Gastroesophageal sphincter (tissue), 4 donors: ENCODE data around the gene CELF2. TPM values are rescaled to one million over a fixed set of nuclear protein-coding genes. Genes with fewer than 3 reads are reported as not detected.

Experiments used
- ATAC-seq: fragments of 150-250 bp; one replicate; pipeline ENCODE4 v1.9.1; 2016; ENCODE audit warnings: mild to moderate bottlenecking, moderate library complexity
- H3K27ac ChIP-seq, 4 donors: fragments of 200-600 bp; sonication (generic) in 3 of 4; 1 replicate in 3 of 4; 2 replicates in 1 of 4; pipeline ENCODE4 v1.5.1; 2016 to 2019
- H3K27me3 ChIP-seq: fragments of 200-600 bp; sonication (generic); one replicate; pipeline ENCODE4 v1.5.1; 2019
- H3K36me3 ChIP-seq, 2 donors: fragments of 200-600 bp; sonication (generic); one replicate each; pipeline ENCODE4 v1.5.1; 2019; ENCODE audit warnings: control low read depth in 1 of 2
- H3K4me1 ChIP-seq, 3 donors: fragments of 200-600 bp; sonication (generic); 1 replicate in 2 of 3; 2 replicates in 1 of 3; pipeline ENCODE4 v1.5.1; 2016 to 2019; ENCODE audit warnings: control low read depth in 2 of 3
- H3K4me3 ChIP-seq, 2 donors: fragments of 200-600 bp; sonication (generic); one replicate each; pipeline ENCODE4 v1.5.1; 2019; ENCODE audit warnings: mild to moderate bottlenecking in 1 of 2, moderate library complexity in 1 of 2
- H3K9me3 ChIP-seq, 3 donors: fragments of 200-600 bp; sonication (generic); one replicate each; pipeline ENCODE4 v1.5.1; 2017 to 2019; ENCODE audit warnings: control low read depth in 2 of 3
- EP300 ChIP-seq: sonication (generic); formaldehyde crosslinking; IDR thresholded peaks from one replicate; pipeline ENCODE4 v1.6.1; 2017; ENCODE audit warnings: antibody characterized with exemption, mild to moderate bottlenecking
- POLR2A ChIP-seq, 2 donors: fragments of 450-650 bp; IDR thresholded peaks; one replicate each; pipeline ENCODE4 v1.6.1; 2017; ENCODE audit warnings: antibody characterized with exemption in 2 of 2, mild to moderate bottlenecking in 2 of 2, moderate library complexity in 1 of 2
- POLR2AphosphoS5 ChIP-seq: sonication (generic); formaldehyde crosslinking; IDR thresholded peaks from one replicate; pipeline ENCODE4 v1.6.1; 2017; ENCODE audit warnings: antibody characterized with exemption
- WGBS, 2 donors: methylation state at CpG; one replicate each; pipeline ENCODE4 v1.1.5; 2018; ENCODE audit warnings: low coverage in 1 of 2; 5-methylcytosine and 5-hydroxymethylcytosine counted together
- total RNA-seq, 4 donors: library from RNA; depleted of rRNA; stranded (reverse); fragments of >200 nt; gene quantifications; one replicate each; pipeline ENCODE4 v1.1.0, GENCODE V29; 2016
- TF ChIP-seq, protein P1 (sequence below), 4 experiments: fragments of 200-600 bp in 2 of 4; fragments of 450-650 bp in 2 of 4; sonication (generic) in 1 of 4; IDR thresholded peaks; one replicate each; pipeline ENCODE4 v1.5.1; 2017 to 2019; ENCODE audit warnings: antibody characterized with exemption in 4 of 4, mild to moderate bottlenecking in 2 of 4, moderate library complexity in 2 of 4

The CELF2 gene
- total RNA-seq, 4 donors from 2014 or later, result 82.4 to 122 (median 110) TPM

DNA sequence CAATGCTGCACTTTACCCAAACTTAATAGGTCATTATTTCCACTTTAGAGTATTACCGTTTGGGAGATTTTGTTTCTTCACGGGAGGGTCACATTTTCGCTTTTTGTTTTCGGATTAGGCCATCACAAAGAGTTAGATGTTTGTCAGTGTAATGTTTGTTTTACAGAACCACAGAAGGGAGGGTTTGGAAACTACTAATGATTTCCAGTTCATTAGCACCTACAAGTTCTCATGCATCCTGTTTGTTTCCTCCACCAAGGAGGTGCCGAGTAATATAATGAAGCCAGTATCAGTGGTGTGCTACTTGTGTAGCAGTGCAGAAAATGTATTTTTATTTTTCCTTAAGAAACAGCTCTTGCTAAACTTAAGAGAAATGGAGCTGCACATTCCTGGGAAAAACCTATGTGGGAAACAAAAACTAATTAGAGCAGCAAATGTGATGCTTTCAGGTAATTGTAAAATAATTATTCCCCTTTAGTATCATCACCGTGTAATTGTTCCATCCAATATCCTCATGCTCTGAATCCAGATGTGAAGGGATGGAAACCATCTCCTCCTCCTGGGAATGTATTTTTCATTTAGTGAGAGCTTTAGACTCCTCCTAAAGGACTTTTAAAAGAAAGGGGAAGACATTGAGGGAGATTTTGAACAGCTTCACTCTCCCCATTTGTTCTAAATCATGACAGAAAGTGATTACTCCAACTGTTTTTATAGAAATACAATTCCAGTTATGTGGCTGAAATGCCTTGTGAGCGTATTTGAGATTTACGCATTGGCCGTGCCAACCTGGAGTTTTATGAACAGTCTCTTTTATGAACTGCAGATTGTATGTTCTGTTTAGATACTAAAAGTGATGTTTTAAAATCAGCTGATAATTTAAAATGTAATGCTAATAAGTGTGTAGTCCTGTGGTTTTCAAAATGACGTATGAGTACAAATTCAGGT lies 5.6 kb downstream of the CELF2 start:
- TF ChIP-seq, protein P1, sequence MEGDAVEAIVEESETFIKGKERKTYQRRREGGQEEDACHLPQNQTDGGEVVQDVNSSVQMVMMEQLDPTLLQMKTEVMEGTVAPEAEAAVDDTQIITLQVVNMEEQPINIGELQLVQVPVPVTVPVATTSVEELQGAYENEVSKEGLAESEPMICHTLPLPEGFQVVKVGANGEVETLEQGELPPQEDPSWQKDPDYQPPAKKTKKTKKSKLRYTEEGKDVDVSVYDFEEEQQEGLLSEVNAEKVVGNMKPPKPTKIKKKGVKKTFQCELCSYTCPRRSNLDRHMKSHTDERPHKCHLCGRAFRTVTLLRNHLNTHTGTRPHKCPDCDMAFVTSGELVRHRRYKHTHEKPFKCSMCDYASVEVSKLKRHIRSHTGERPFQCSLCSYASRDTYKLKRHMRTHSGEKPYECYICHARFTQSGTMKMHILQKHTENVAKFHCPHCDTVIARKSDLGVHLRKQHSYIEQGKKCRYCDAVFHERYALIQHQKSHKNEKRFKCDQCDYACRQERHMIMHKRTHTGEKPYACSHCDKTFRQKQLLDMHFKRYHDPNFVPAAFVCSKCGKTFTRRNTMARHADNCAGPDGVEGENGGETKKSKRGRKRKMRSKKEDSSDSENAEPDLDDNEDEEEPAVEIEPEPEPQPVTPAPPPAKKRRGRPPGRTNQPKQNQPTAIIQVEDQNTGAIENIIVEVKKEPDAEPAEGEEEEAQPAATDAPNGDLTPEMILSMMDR (IDR thresholded peaks at IDR 0.05), result no peak
- TF ChIP-seq POLR2AphosphoS5, result no peak
- no peak for TF ChIP-seq EP300
- TF ChIP-seq POLR2A (IDR thresholded peaks at IDR 0.05), result no peak
- Histone ChIP-seq H3K27ac (no peak overlapping the region), H3K27me3 (no peaks in the 10 kb centered on the region), H3K36me3 (no peaks in the 10 kb centered on the region), H3K4me3 (no peak overlapping the region), H3K4me1 (peaks cover 0 to 40% (median 9%) of the 10 kb centered on the region in 3 donors), H3K9me3 (no peaks in the 10 kb centered on the region)
- ATAC-seq, result no peak
- WGBS, 2 donors, result 83 to 93% methylated on average over 9 to 10 of the region's 10 CpGs

DNA sequence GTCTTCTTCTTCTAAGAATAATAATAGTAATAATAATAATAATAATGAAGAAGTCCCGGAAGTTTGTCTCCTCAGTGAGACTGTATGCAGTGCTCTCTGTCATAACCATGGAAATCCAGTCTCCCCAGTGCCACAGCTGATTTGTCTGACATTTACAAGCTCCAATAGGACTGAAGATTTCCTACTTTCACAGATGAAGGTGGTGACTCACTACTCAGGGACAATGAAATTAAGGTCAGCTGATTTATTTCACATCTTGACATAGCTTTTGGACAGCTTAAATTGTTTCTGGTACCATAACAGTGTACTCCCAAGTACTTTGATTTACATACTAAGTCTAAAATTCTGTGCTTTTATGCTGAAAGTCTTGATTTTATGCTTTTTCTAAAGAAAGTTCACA lies 6.9 kb downstream of the CELF2 start:
- WGBS, 2 donors, result 80 to 86% methylated on average over 1 of the region's 1 CpG
- Histone ChIP-seq H3K4me1 (peaks cover 0 to 37% (median 7%) of the 10 kb centered on the region in 3 donors), H3K27me3 (no peaks in the 10 kb centered on the region), H3K27ac (no peak overlapping the region), H3K36me3 (no peaks in the 10 kb centered on the region), H3K4me3 (no peak overlapping the region), H3K9me3 (no peaks in the 10 kb centered on the region)
- TF ChIP-seq POLR2AphosphoS5, result peak; percentile 12
- TF ChIP-seq EP300, result no peak
- peak; percentile 82 for ATAC-seq

DNA sequence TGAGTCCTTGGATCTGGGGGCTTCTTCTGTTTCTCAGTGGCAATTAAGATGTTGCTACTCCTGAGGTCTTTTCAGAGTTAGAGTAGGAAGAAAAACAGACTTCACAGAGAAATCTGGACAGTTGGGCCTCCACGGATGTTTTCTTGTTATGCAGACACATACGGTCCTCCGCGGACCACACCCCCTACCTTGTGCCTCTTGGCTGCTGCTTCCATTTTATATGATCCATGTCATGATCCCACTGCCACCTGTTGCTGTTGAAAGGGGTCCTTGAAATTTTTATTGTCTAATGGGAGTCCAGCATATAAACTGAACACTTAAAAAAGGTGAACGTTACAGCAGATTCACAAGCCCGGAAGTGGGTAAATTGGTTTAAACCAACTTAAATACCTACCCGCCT lies 8.3 kb downstream of the CELF2 start:
- ATAC-seq, result no peak
- Histone ChIP-seq H3K4me1 (peaks cover 0 to 31% (median 7%) of the 10 kb centered on the region in 3 donors), H3K9me3 (no peaks in the 10 kb centered on the region), H3K27me3 (no peaks in the 10 kb centered on the region), H3K27ac (no peak overlapping the region), H3K4me3 (no peak overlapping the region), H3K36me3 (no peaks in the 10 kb centered on the region)
- WGBS, 2 donors, result 50 to 76% methylated on average over 2 to 6 of the region's 7 CpGs
- TF ChIP-seq, protein P1 (IDR thresholded peaks at IDR 0.05), result no peak
- TF ChIP-seq POLR2A (IDR thresholded peaks at IDR 0.05), result no peak

DNA sequence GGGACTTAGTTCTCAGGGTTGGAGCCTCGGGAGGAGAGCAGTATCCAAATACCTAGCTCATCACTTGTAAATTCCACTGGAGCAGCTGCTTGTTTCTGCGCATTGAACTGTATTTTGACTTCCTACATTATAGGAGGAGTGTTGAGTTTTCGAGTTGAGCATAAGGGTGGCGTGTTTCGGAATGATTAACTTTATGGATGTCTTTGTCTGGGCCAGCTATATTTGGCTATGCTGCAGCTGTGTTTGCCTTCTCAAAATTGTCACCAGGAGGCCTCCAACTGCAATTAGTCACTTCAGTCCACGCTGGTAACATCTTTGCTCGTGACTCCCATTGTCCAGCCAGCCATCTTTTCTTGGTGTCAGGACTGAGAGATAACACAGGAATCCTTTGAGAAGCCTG lies 9.1 kb downstream of the CELF2 start:
- H3K36me3 ChIP-seq, result no peaks in the 10 kb centered on the region
- no peaks in the 10 kb centered on the region for H3K27me3 ChIP-seq
- no peak overlapping the region for H3K27ac ChIP-seq
- TF ChIP-seq POLR2AphosphoS5 (no peak), POLR2A (IDR thresholded peaks at IDR 0.05) (no peak), EP300 (no peak)
- TF ChIP-seq, protein P1 (IDR thresholded peaks at IDR 0.05), result no peak
- H3K4me3 ChIP-seq, result no peak overlapping the region
- no peaks in the 10 kb centered on the region for H3K9me3 ChIP-seq
- WGBS, 2 donors, result 77 to 84% methylated on average over 5 of the region's 7 CpGs
- ATAC-seq, result no peak
- H3K4me1 ChIP-seq, result peaks cover 0 to 31% (median 5%) of the 10 kb centered on the region in 3 donors

DNA sequence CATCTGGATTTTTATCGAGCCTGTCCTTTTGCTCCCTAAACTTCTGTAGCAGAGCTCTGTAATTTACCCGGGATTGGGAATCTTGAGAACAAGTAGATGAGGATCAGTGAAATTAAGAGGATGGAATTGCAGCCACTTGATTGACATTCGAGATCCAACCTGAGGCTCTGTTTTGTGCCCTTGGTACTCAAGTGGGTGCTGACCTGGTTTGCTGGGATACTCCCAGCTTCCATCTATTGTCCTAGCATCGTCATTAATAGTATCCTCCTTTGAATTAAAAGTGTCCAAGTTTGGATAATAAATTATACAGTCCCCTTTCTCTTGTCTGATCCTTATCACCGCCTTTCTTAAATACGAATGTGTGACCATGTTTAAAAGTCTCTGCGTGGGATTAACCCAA lies 17.1 kb downstream of the CELF2 start:
- H3K27ac ChIP-seq, result peak overlapping the region in 3 of 4 donors; percentile 30 to 46 (median 36)
- H3K4me1 ChIP-seq, result peaks cover 8 to 49% (median 9%) of the 10 kb centered on the region in 3 donors
- H3K9me3 ChIP-seq, result no peaks in the 10 kb centered on the region
- no peaks in the 10 kb centered on the region for H3K27me3 ChIP-seq
- no peak for TF ChIP-seq EP300
- no peak for TF ChIP-seq POLR2A (IDR thresholded peaks at IDR 0.05)
- TF ChIP-seq POLR2AphosphoS5, result no peak
- ATAC-seq, result no peak
- H3K36me3 ChIP-seq, result no peaks in the 10 kb centered on the region
- 78 to 85% methylated on average over 6 of the region's 7 CpGs for WGBS, 2 donors
- no peak overlapping the region for H3K4me3 ChIP-seq
